ENCODE measurements around the gene CHN1. TPM values are rescaled to one million over a fixed set of nuclear protein-coding genes. Genes with fewer than 3 reads are reported as not detected.
A peak's percentile ranks its signal among the peaks of the same experiment; 100 is the strongest.

The CHN1 gene
- total and polyA plus RNA-seq, 12 donors, result 6.1 to 26.5 (median 15.7) TPM

DNA sequence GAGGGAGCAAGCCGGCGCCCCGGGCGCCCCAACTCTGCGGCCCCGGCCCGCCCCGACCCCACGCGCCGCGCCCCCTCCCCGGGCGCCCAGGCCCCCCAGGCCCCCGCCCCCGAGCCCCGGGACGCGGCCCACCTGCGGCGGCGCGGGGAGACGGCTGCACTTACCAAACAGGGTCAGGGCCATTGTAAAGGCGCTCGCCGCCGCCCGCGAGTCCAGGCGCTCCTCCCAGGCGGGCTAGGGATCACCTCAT, 526 bp downstream of the CHN1 start:
- no peaks in the 10 kb centered on the region for H3K9me3 ChIP-seq
- WGBS, 2 donors, result 1% methylated on average over 19 to 32 of the region's 32 CpGs
- intact Hi-C loops (cut with DNase I), result loop anchor here in 1 of 10 donors (10.0 kb wide), 1 partner anchor 160 kb away; the partner anchor contains the start of gene ATF2

DNA sequence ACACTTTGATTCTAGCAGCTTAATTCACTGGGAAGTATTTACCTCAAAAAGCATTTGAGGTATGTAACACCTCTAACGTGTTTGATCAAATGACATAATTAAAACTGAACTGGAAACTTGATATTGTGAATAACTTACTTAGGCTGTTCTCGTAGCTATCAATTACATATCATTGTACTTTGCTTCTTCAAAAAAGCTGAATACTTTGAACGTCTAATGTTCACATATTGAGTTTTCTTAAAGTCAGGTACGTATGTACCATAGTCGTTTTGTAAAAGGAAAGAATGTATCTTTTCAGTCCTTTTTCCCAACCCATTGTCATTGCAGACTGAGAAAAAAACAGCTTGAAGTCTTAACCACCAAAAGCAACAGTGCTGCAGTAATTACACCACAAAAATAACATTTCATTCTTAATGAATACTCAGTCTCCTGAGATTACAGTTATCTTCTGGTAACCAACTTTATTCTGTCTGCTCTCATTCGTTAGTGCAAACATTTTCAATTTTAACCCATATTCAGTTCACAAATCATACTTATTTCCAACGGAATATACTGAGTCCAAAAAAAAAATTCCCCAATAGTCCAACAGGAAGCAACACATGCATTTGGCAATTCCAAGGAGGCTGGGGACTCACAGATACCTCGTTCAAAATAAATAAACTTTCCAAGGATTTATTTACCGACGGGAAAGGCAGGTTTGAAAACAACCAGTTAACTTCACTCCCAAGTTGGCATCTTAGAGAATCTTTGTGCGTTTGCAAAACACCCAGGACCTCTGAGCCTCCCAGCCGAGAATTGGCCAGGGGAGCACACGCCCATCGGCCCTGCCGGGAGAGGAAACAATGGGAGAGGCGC, 1.1 kb downstream of the CHN1 start:
- intact Hi-C loops (cut with DNase I), result loop anchor here in 1 of 10 donors (10.0 kb wide), 1 partner anchor 161 kb away; the partner anchor contains the start of gene ATF2
- Histone ChIP-seq H3K4me3 (peak overlapping the region in 9 of 10 donors; percentile 73 to 97 (median 89)), H3K27ac (peak overlapping the region in 9 of 10 donors; percentile 53 to 93 (median 91)), H3K27me3 (peaks cover 0 to 74% (median 0%) of the 10 kb centered on the region in 7 donors), H3K4me1 (peaks cover 0 to 62% (median 23%) of the 10 kb centered on the region in 9 donors), H3K36me3 (no peaks in the 10 kb centered on the region), H3K9me3 (no peaks in the 10 kb centered on the region)
- ATAC-seq (peak in 2 of 8 donors; percentile 8 to 16), DNase-seq (peak in 1 of 2 donors; percentile 26)
- TF ChIP-seq, protein P1, sequence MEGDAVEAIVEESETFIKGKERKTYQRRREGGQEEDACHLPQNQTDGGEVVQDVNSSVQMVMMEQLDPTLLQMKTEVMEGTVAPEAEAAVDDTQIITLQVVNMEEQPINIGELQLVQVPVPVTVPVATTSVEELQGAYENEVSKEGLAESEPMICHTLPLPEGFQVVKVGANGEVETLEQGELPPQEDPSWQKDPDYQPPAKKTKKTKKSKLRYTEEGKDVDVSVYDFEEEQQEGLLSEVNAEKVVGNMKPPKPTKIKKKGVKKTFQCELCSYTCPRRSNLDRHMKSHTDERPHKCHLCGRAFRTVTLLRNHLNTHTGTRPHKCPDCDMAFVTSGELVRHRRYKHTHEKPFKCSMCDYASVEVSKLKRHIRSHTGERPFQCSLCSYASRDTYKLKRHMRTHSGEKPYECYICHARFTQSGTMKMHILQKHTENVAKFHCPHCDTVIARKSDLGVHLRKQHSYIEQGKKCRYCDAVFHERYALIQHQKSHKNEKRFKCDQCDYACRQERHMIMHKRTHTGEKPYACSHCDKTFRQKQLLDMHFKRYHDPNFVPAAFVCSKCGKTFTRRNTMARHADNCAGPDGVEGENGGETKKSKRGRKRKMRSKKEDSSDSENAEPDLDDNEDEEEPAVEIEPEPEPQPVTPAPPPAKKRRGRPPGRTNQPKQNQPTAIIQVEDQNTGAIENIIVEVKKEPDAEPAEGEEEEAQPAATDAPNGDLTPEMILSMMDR (IDR thresholded peaks at IDR 0.05), result no peak
- WGBS, 2 donors, result 19 to 20% methylated on average over 16 of the region's 16 CpGs

More for the DNA sequence above, 526 bp downstream of the CHN1 start:
- H3K4me3 ChIP-seq, result peak overlapping the region; percentile 65 to 97 (median 86)
- peak in 7 of 8 donors; percentile 6 to 58 (median 37) for ATAC-seq
- H3K36me3 ChIP-seq, result no peaks in the 10 kb centered on the region
- peaks cover 0 to 75% (median 0%) of the 10 kb centered on the region in 7 donors for H3K27me3 ChIP-seq
- TF ChIP-seq, protein P1 (IDR thresholded peaks at IDR 0.05), result no peak
- peaks cover 0 to 67% (median 22%) of the 10 kb centered on the region in 9 donors for H3K4me1 ChIP-seq
- peak overlapping the region; percentile 74 to 93 (median 91) for H3K27ac ChIP-seq
- DNase-seq, result peak in 1 of 2 donors; percentile 21

DNA sequence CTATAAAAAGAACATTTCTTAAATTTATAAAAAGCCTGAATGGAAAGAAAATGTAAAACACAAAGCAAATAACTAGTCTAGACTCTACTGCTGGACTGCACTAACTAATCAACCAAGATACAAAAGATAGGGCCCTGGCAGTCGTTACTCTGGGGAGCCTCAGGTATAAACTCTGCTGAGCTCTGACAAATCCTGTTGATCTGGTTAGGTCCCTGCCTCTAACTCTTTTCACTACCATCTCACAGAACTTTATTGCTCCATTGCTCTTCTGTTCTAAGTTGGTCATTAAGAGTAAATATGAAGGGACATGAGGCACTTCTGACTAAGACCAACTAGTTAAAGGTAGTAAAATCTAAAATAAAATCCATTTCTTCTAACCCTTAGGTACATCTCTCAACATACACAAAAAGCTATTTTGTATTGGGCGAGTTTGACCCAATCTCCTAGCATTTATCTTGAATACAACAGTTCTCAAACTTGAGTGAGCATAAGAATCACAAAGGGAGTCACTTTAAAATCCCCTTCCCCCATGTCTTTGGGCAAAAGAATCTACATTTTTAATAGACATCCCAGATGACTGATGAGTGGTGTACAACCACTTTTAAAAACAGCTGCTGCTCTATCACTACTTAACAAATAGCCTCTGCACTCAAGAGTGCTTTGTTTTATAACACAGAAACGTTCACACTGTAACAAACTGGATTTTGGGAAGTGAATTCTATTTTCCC, 2.5 kb downstream of the CHN1 start:
- ATAC-seq, result no peak
- TF ChIP-seq, protein P1 (IDR thresholded peaks at IDR 0.05), result no peak

DNA sequence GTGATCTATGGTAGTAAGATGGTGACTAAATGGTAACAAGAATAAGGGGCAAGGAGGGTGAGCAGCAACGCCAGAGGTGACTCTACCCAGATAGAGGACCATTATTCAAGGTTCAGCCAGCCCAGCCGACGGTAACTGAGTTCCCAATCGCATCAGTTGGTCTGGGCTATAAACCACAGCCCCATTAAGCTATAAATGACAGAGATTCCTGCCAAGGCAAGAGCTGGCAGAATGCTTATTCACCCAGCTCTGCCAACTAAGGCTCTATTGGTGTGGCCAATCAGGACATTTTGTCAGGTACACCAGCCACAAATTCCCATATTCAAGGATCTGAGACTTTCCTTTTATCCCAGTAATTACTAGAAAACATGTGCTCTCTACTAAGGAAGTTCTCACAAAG, 3.6 kb downstream of the CHN1 start:
- no peaks in the 10 kb centered on the region for H3K9me3 ChIP-seq
- TF ChIP-seq, protein P1 (IDR thresholded peaks at IDR 0.05), result no peak
- DNase-seq, result no peak
- no peaks in the 10 kb centered on the region for H3K36me3 ChIP-seq
- H3K27ac ChIP-seq, result peak overlapping the region in 1 of 10 donors; percentile 32
- intact Hi-C loops (cut with DNase I), result loop anchor here in 1 of 10 donors (10.0 kb wide), 1 partner anchor 163 kb away; the partner anchor contains the start of gene ATF2
- peaks cover 0 to 63% (median 35%) of the 10 kb centered on the region in 9 donors for H3K4me1 ChIP-seq
- H3K27me3 ChIP-seq, result peaks cover 0 to 51% (median 0%) of the 10 kb centered on the region in 7 donors
- 56 to 65% methylated on average over 4 of the region's 4 CpGs for WGBS, 2 donors
- H3K4me3 ChIP-seq, result no peak overlapping the region
- no peak for ATAC-seq

More for the DNA sequence above, 2.5 kb downstream of the CHN1 start:
- Histone ChIP-seq H3K27ac (peak overlapping the region in 3 of 10 donors; percentile 3 to 21 (median 15)), H3K4me1 (peaks cover 0 to 61% (median 30%) of the 10 kb centered on the region in 9 donors), H3K9me3 (no peaks in the 10 kb centered on the region), H3K36me3 (no peaks in the 10 kb centered on the region), H3K27me3 (peaks cover 0 to 62% (median 0%) of the 10 kb centered on the region in 7 donors), H3K4me3 (no peak overlapping the region)
- DNase-seq, result no peak
- WGBS, 2 donors, result 47 to 56% methylated on average over 3 of the region's 3 CpGs
- intact Hi-C loops (cut with DNase I), result loop anchor here in 1 of 10 donors (10.0 kb wide), 1 partner anchor 162 kb away; the partner anchor contains the start of gene ATF2
